Measurements from ENCODE around the gene GSTP1. TPM values are rescaled to one million over a fixed set of nuclear protein-coding genes. Genes with fewer than 3 reads are reported as not detected.
"Not testable (repeated sequence)": the region's sequence is repeated elsewhere in the genome, so short reads cannot be mapped to it uniquely, and the experiment has no call there.

Gene GSTP1
- total RNA-seq, 1 experiment from 2014 or later, result 893 TPM

DNA sequence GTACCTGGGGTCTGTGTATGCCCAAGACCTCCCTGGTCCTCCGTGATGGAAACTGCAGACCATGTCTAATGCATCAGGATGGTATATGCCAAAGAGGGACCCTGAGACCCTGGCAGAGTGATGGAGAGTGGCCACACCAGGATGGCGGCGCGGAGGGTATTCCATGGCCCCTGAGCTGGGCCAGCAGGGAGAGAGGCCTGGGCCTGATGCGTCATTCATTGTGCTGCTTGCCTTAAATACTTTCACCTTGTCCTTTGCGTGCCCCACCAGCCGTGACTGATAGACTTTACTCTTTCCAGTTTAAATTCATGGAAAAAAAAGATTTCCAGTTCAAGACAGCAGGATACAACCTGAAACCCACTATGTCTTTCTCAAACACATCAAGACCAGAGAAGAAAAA is 17.5 kb downstream of the GSTP1 start:
- peaks cover 0 to 4% of the 10 kb centered on the region in 2 experiments; a peak in 1 of 4 replicates for H3K4me1 ChIP-seq (ENCODE audit: control insufficient read depth in 1 of 2, insufficient read depth in 2 of 2, low read length in 2 of 2)
- RAD21 ChIA-PET (ENCODE audit: low non-redundant PET in 1 of 2, low total read pairs in 2 of 2, uncharacterized antibody in 2 of 2, unreplicated experiment in 2 of 2), result no interaction called here
- H3K4me3 ChIP-seq (replicated peaks in 1 of 2; ENCODE audit: low read depth in 1 of 2, low read length in 2 of 2), result no peak overlapping the region
- no peak overlapping the region for H2AFZ ChIP-seq (ENCODE audit: low read depth, low read length, poor library complexity, severe bottlenecking)
- ATAC-seq (no peak), DNase-seq (ENCODE audit: low read depth, low spot score) (no peak)
- no peaks in the 10 kb centered on the region for H3K9me2 ChIP-seq (ENCODE audit: insufficient read depth)
- POLR2A ChIA-PET, result no interaction called here
- H3K4me2 ChIP-seq (ENCODE audit: low read length), result no peak overlapping the region
- no peaks in the 10 kb centered on the region for H3K36me3 ChIP-seq (ENCODE audit: control insufficient read depth in 1 of 2, insufficient read depth in 2 of 2, low read length in 2 of 2)
- H3K9ac ChIP-seq (ENCODE audit: low read length), result no peak overlapping the region
- H3K79me2 ChIP-seq (ENCODE audit: insufficient read depth, low read length), result no peaks in the 10 kb centered on the region
- TF ChIP-seq SRF (IDR thresholded peaks at IDR 0.05; ENCODE audit: low read depth) (no peak), FOSL1 (IDR thresholded peaks at IDR 0.05; ENCODE audit: low read depth) (no peak), EZH2 (IDR thresholded peaks at IDR 0.05) (no peak), SP1 (IDR thresholded peaks at IDR 0.05; ENCODE audit: low read depth) (no peak), YY1 (IDR thresholded peaks at IDR 0.05; ENCODE audit: extremely low read depth, insufficient replicate concordance, low read depth, low read length) (no peak), CEBPB (IDR thresholded peaks at IDR 0.05; ENCODE audit: low read depth) (no peak), EZH2phosphoT487 (IDR thresholded peaks at IDR 0.05; ENCODE audit: borderline replicate concordance) (no peak), ZNF274 (IDR thresholded peaks at IDR 0.05; ENCODE audit: low read depth, low read length) (no peak), POLR2A (IDR thresholded peaks at IDR 0.05; ENCODE audit: borderline replicate concordance, extremely low read depth, insufficient read depth, insufficient read length) (no peak), RAD21 (IDR thresholded peaks at IDR 0.05; ENCODE audit: low read depth) (no peak), SIN3A (IDR thresholded peaks at IDR 0.05; ENCODE audit: low read depth) (no peak)
- TF ChIP-seq, protein P1, sequence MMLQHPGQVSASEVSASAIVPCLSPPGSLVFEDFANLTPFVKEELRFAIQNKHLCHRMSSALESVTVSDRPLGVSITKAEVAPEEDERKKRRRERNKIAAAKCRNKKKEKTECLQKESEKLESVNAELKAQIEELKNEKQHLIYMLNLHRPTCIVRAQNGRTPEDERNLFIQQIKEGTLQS (IDR thresholded peaks at IDR 0.05), result no peak
- TF ChIP-seq, protein P2, sequence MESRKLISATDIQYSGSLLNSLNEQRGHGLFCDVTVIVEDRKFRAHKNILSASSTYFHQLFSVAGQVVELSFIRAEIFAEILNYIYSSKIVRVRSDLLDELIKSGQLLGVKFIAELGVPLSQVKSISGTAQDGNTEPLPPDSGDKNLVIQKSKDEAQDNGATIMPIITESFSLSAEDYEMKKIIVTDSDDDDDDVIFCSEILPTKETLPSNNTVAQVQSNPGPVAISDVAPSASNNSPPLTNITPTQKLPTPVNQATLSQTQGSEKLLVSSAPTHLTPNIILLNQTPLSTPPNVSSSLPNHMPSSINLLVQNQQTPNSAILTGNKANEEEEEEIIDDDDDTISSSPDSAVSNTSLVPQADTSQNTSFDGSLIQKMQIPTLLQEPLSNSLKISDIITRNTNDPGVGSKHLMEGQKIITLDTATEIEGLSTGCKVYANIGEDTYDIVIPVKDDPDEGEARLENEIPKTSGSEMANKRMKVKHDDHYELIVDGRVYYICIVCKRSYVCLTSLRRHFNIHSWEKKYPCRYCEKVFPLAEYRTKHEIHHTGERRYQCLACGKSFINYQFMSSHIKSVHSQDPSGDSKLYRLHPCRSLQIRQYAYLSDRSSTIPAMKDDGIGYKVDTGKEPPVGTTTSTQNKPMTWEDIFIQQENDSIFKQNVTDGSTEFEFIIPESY (IDR thresholded peaks at IDR 0.05; ENCODE audit: extremely low read depth, insufficient replicate concordance, low read length), result no peak
- no peak overlapping the region for H3K27ac ChIP-seq (ENCODE audit: low read depth, low read length)
- no peaks in the 10 kb centered on the region for H3K27me3 ChIP-seq (ENCODE audit: insufficient read depth, low read length)
- no TSS peak for BruUV-seq (replicated peaks)
- intact Hi-C loops (cut with micrococcal nuclease), result no loop called here
- CTCF ChIA-PET, result no interaction called here
- no peaks in the 10 kb centered on the region for H4K20me1 ChIP-seq (ENCODE audit: insufficient read depth)
- no peaks in the 10 kb centered on the region for H3K9me3 ChIP-seq (ENCODE audit: control insufficient read depth in 1 of 2, insufficient read depth in 1 of 2, low read depth in 1 of 2, low read length in 2 of 2)

DNA sequence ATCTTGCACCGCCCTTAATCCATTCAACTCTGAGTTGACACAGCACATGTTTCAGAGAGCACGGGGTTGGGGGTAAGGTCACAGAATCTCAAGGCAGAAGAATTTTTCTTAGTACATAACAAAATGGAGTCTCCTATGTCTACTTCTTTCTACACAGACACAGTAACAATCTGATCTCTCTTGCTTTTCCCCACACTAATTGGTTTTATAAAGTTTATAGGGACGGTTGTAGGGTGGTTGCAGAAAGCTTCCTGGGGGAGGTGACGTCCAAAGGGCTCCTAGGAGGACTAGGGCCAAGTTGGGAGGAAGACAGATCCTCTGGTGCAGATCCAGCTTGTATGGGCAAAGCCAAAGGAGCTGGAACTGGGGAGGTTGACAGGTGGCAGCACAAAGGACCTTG is 20.5 kb downstream of the GSTP1 start:
- H3K36me3 ChIP-seq (ENCODE audit: control insufficient read depth in 1 of 2, insufficient read depth in 2 of 2, low read length in 2 of 2); H3K27ac ChIP-seq (ENCODE audit: low read depth, low read length); BruUV-seq (replicated peaks); H4K20me1 ChIP-seq (ENCODE audit: insufficient read depth); intact Hi-C loops (cut with micrococcal nuclease); H3K9me3 ChIP-seq (ENCODE audit: control insufficient read depth in 1 of 2, insufficient read depth in 1 of 2, low read depth in 1 of 2, low read length in 2 of 2); ATAC-seq; H3K4me2 ChIP-seq (ENCODE audit: low read length); H3K4me3 ChIP-seq (replicated peaks in 1 of 2; ENCODE audit: low read depth in 1 of 2, low read length in 2 of 2); H3K27me3 ChIP-seq (ENCODE audit: insufficient read depth, low read length); POLR2A ChIA-PET; CTCF ChIA-PET; DNase-seq (ENCODE audit: low read depth, low spot score); H3K9ac ChIP-seq (ENCODE audit: low read length); H2AFZ ChIP-seq (ENCODE audit: low read depth, low read length, poor library complexity, severe bottlenecking); H3K9me2 ChIP-seq (ENCODE audit: insufficient read depth): not testable (repeated sequence)
- Histone ChIP-seq H3K4me1 (ENCODE audit: control insufficient read depth in 1 of 2, insufficient read depth in 2 of 2, low read length in 2 of 2) (peaks cover 6 to 20% of the 10 kb centered on the region in 2 experiments), H3K79me2 (ENCODE audit: insufficient read depth, low read length) (peaks cover 24% of the 10 kb centered on the region)
- RAD21 ChIA-PET (ENCODE audit: low non-redundant PET in 1 of 2, low total read pairs in 2 of 2, uncharacterized antibody in 2 of 2, unreplicated experiment in 2 of 2), result interaction anchor here in 1 of 2 experiments (0.6 kb wide), 1 partner anchor 31 kb away, joined by 3 read pairs; no protein-coding TSS in a partner anchor

All from HCT116 (cell line).